ENCODE data around the gene LTF.
"Not testable (repeated sequence)": the region's sequence is repeated elsewhere in the genome, so short reads cannot be mapped to it uniquely, and the experiment has no call there.

Gene LTF

GRCh38 chr3:46497556-46498265, 33.0 kb upstream of the LTF start, which contains the start of gene RTP3:
Gene RTP3, plus strand, starts transcription at chr3:46497976. Its CDS starts 87 bp downstream, at chr3:46498063.
- ChIA-PET CTCF (interaction anchor here (2.3 kb wide), 1 partner anchor 61 kb away, joined by 6 read pairs; no protein-coding TSS in a partner anchor), POLR2A (no interaction called here)
- no peak for TF ChIP-seq HDGF (IDR thresholded peaks at IDR 0.05; ENCODE audit: borderline replicate concordance)
- TF ChIP-seq ARNT (IDR thresholded peaks at IDR 0.05), result no peak
- no peak for TF ChIP-seq NFRKB (IDR thresholded peaks at IDR 0.05)
- TF ChIP-seq FOXA1 (IDR thresholded peaks at IDR 0.05), result no peak
- TF ChIP-seq L3MBTL2 (conservative IDR thresholded peaks at IDR 0.05), result no peak
- TF ChIP-seq CTBP1 (IDR thresholded peaks at IDR 0.05; ENCODE audit: borderline replicate concordance), result no peak
- no peak for TF ChIP-seq SUZ12 (IDR thresholded peaks at IDR 0.05)
- TF ChIP-seq LEF1 (IDR thresholded peaks at IDR 0.05; ENCODE audit: borderline replicate concordance), result no peak
- no peak for TF ChIP-seq ZNF384 (IDR thresholded peaks at IDR 0.05)
- no peak for TF ChIP-seq FOXK2 (IDR thresholded peaks at IDR 0.05)
- TF ChIP-seq TARDBP (IDR thresholded peaks at IDR 0.05), result no peak
- no peak for TF ChIP-seq SP1 (IDR thresholded peaks at IDR 0.05)
- TF ChIP-seq BHLHE40 (IDR thresholded peaks at IDR 0.05; ENCODE audit: borderline replicate concordance), result no peak
- no peak for TF ChIP-seq ELF4 (IDR thresholded peaks at IDR 0.05)
- no peak for TF ChIP-seq FOXM1 (IDR thresholded peaks at IDR 0.05; ENCODE audit: borderline replicate concordance)
- TF ChIP-seq PKNOX1 (IDR thresholded peaks at IDR 0.05), result no peak
- DNase-seq (ENCODE audit: extremely low spot score), result no peak

GRCh38 chr3:46496746-46497555, 32.2 kb upstream of the LTF start:
- TF ChIP-seq SUZ12 (IDR thresholded peaks at IDR 0.05), result no peak
- POLR2A ChIA-PET, result no interaction called here
- CTCF ChIA-PET, result interaction anchor here (0.6 to 2.3 kb wide), 4 partner anchors 12 to 391 kb away, joined by 3 to 6 read pairs (median 4); no protein-coding TSS in a partner anchor
- no peak for DNase-seq (ENCODE audit: extremely low spot score)

DNA sequence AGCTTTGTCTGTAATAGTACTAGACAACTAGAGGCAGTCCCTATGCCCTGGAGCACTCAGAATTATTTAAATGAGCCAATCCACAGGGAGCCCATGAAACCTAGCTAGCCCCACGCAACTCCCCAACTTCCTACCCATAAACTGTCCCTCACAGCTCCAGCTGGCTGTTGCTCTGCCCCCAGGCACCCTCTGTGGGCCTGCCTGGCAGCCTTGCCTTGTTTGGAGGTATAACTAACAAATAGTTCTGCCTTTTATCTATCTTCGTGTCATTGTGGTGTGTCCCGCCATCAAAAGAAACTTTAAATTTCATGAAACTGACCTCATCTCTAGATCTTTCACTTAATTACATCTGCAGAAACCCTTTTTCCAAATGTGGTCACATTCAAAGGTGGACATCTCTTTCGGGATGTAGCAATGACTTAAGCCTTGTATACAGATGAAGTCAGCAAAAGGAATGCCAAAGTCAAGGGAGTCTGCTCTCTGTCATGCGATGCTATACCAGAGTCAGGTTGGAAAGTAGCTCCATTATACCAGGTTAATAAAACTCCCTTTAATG, 31.3 kb upstream of the LTF start:
- CTCF ChIA-PET, result interaction anchor here (0.6 to 2.3 kb wide), 4 partner anchors 13 to 392 kb away, joined by 3 to 6 read pairs (median 4); no protein-coding TSS in a partner anchor
- TF ChIP-seq LEF1 (IDR thresholded peaks at IDR 0.05; ENCODE audit: borderline replicate concordance), result no peak
- TF ChIP-seq HDGF (IDR thresholded peaks at IDR 0.05; ENCODE audit: borderline replicate concordance), result no peak
- TF ChIP-seq FOXK2 (IDR thresholded peaks at IDR 0.05), result no peak
- no peak for TF ChIP-seq L3MBTL2 (conservative IDR thresholded peaks at IDR 0.05)
- TF ChIP-seq PKNOX1 (IDR thresholded peaks at IDR 0.05), result no peak
- TF ChIP-seq FOXM1 (IDR thresholded peaks at IDR 0.05; ENCODE audit: borderline replicate concordance), result no peak
- TF ChIP-seq ARNT (IDR thresholded peaks at IDR 0.05), result no peak
- TF ChIP-seq ZNF384 (IDR thresholded peaks at IDR 0.05), result no peak
- TF ChIP-seq FOXA1 (IDR thresholded peaks at IDR 0.05), result no peak
- no peak for TF ChIP-seq ELF4 (IDR thresholded peaks at IDR 0.05)
- no peak for TF ChIP-seq CTBP1 (IDR thresholded peaks at IDR 0.05; ENCODE audit: borderline replicate concordance)
- TF ChIP-seq SP1 (IDR thresholded peaks at IDR 0.05), result no peak
- no peak for TF ChIP-seq TARDBP (IDR thresholded peaks at IDR 0.05)
- TF ChIP-seq SUZ12 (IDR thresholded peaks at IDR 0.05), result no peak
- TF ChIP-seq BHLHE40 (IDR thresholded peaks at IDR 0.05; ENCODE audit: borderline replicate concordance), result no peak
- no peak for TF ChIP-seq NFRKB (IDR thresholded peaks at IDR 0.05)
- DNase-seq (ENCODE audit: extremely low spot score), result no peak
- POLR2A ChIA-PET, result no interaction called here

- POLR2A ChIA-PET; CTCF ChIA-PET; DNase-seq (ENCODE audit: extremely low spot score): not testable (repeated sequence)
Measured at GRCh38 chr3:46494491-46494890, 29.8 kb upstream of the LTF start.

DNA sequence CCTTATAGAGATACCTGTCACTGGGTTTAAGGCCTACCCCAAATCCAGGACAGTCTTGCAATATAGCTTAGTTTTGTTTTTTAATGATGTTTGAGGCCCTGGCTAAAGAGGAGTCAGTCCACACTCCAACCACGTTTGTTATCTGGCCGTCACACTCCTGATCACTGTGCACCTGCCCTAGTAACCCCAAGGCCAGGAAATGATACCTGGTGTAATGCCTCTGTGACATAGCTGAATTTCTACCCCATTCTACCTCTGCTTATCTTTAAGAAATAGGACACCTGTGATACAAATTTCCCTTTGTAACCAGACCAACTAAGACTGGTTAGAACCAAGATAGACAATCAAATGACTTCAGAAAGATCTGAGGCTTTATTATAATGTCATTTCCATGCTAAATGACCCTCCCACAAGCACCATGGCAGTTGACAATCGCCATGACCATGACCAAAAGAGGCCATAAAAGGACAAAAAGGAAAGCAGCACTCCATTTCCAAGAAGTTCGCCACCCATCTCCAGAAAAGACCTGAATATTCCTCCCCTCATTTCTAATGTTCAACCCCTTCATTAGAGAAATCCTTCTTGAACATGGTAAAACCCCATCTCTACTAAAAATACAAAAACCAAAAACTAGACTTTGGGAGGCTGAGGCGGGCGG, 28.3 kb upstream of the LTF start:
- no peak for TF ChIP-seq FOXK2 (IDR thresholded peaks at IDR 0.05)
- TF ChIP-seq L3MBTL2 (conservative IDR thresholded peaks at IDR 0.05), result no peak
- TF ChIP-seq TARDBP (IDR thresholded peaks at IDR 0.05), result no peak
- TF ChIP-seq BHLHE40 (IDR thresholded peaks at IDR 0.05; ENCODE audit: borderline replicate concordance), result no peak
- TF ChIP-seq LEF1 (IDR thresholded peaks at IDR 0.05; ENCODE audit: borderline replicate concordance), result no peak
- no peak for TF ChIP-seq ZNF384 (IDR thresholded peaks at IDR 0.05)
- no peak for TF ChIP-seq SP1 (IDR thresholded peaks at IDR 0.05)
- no peak for TF ChIP-seq PKNOX1 (IDR thresholded peaks at IDR 0.05)
- TF ChIP-seq FOXA1 (IDR thresholded peaks at IDR 0.05), result no peak
- no peak for TF ChIP-seq FOXM1 (IDR thresholded peaks at IDR 0.05; ENCODE audit: borderline replicate concordance)
- ChIA-PET CTCF (interaction anchor here (0.6 to 1.3 kb wide), 2 partner anchors 63 to 66 kb away, joined by 3 to 4 read pairs; no protein-coding TSS in a partner anchor), POLR2A (no interaction called here)
- DNase-seq (ENCODE audit: extremely low spot score), result no peak
